LHCN-M2 (cell line): ENCODE results near the gene SALL3. TPM values are rescaled to one million over a fixed set of nuclear protein-coding genes. Genes with fewer than 3 reads are reported as not detected.

ENCODE experiments used
- DNase-seq: peaks from one replicate; pipeline ENCODE4 v3.0.0-alpha.2; 2012; ENCODE audit warnings: low read depth
- total RNA-seq: library from RNA; depleted of rRNA; stranded (reverse); fragments of >200 nt; gene quantifications from 2 replicates; pipeline ENCODE4 v1.2.3, GENCODE V29; 2014

The SALL3 gene
- total RNA-seq, 1 experiment from 2014 or later, result not detected

- DNase-seq, result no peak
These were observed 14.4 kb upstream of the SALL3 start for GRCh38 chr18:78965260-78965659.

GRCh38 chr18:78965917-78966792, 13.5 kb upstream of the SALL3 start:
- no peak for DNase-seq

- DNase-seq, result no peak
These were observed 12.9 kb upstream of the SALL3 start for GRCh38 chr18:78966793-78967106.

- no peak for DNase-seq
These were observed 11.9 kb upstream of the SALL3 start for GRCh38 chr18:78967692-78968091.

GRCh38 chr18:78969574-78970315, 9.9 kb upstream of the SALL3 start:
- no peak for DNase-seq

GRCh38 chr18:78970774-78971333, 8.8 kb upstream of the SALL3 start:
- no peak for DNase-seq

GRCh38 chr18:78971511-78972245, 7.9 kb upstream of the SALL3 start:
- DNase-seq, result no peak

GRCh38 chr18:78972385-78972918, 7.2 kb upstream of the SALL3 start:
- no peak for DNase-seq

GRCh38 chr18:78972930-78973331, 6.7 kb upstream of the SALL3 start:
- DNase-seq, result no peak

- DNase-seq, result no peak
These were observed 6.1 kb upstream of the SALL3 start for GRCh38 chr18:78973357-78974083.

- DNase-seq, result no peak
These were observed 5.4 kb upstream of the SALL3 start for GRCh38 chr18:78974115-78974761.

- DNase-seq, result no peak
These were observed 4.3 kb upstream of the SALL3 start for GRCh38 chr18:78975292-78975691.

GRCh38 chr18:78975699-78976335, 3.8 kb upstream of the SALL3 start:
- no peak for DNase-seq

- DNase-seq, result no peak
These were observed 2.6 kb upstream of the SALL3 start for GRCh38 chr18:78976765-78977636.

- DNase-seq, result no peak
These were observed 1.8 kb upstream of the SALL3 start for GRCh38 chr18:78977637-78978348.

- no peak for DNase-seq
These were observed 1.1 kb upstream of the SALL3 start for GRCh38 chr18:78978349-78979055.

- DNase-seq, result no peak
These were observed 425 bp upstream of the SALL3 start for GRCh38 chr18:78979056-78979729.
